Measurements from ENCODE around the gene EXD3. TPM values are rescaled to one million over a fixed set of nuclear protein-coding genes. Genes with fewer than 3 reads are reported as not detected.
"Not testable (repeated sequence)": the region's sequence is repeated elsewhere in the genome, so short reads cannot be mapped to it uniquely, and the experiment has no call there.

EXD3 gene
- total and polyA plus RNA-seq, 2 donors from 2014 or later: 18.9 to 44.5 TPM

DNA sequence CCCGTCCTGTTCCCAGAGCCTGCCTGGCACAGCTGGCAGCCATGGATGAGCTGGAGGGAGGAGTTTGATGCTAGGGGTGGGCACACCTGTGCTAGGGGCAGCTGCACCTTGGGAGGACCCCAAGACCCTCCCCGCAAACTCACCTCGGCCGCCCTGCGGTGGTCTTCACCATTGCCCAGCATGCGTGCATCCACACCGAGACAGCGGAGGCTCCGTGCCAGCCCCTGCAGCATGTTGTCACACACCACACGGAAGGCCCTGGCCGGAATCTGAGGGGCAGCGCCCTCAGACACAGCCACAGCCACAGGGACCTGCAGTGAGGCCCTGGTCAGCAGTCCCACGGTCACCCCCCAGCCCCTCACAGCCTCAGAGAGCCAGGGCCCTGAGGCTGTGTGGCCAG lies 75.0 kb downstream of the EXD3 start:
- FAIRE-seq: no peak
- H3K9ac ChIP-seq (ENCODE audit: low read length in 3 of 3): no peak overlapping the region
- H3K4me1 ChIP-seq (ENCODE audit: control insufficient read depth in 2 of 3, insufficient read depth in 2 of 3, low read depth in 1 of 3, low read length in 3 of 3): no peaks in the 10 kb centered on the region
- no peak overlapping the region for H3K4me3 ChIP-seq (ENCODE audit: low read length in 3 of 3)
- no peaks in the 10 kb centered on the region for H3K36me3 ChIP-seq (ENCODE audit: control insufficient read depth in 2 of 3, insufficient read depth in 3 of 3, low read length in 3 of 3)
- peaks cover 0 to 4% (median 0%) of the 10 kb centered on the region in 3 donors for H3K9me3 ChIP-seq (ENCODE audit: control insufficient read depth in 2 of 3, insufficient read depth in 1 of 3, low read length in 3 of 3)
- intact Hi-C loops (cut with DNase I): no loop called here
- no peak overlapping the region for H3K27ac ChIP-seq (ENCODE audit: low read depth in 2 of 2, low read length in 2 of 2)
- TF ChIP-seq, protein P1, sequence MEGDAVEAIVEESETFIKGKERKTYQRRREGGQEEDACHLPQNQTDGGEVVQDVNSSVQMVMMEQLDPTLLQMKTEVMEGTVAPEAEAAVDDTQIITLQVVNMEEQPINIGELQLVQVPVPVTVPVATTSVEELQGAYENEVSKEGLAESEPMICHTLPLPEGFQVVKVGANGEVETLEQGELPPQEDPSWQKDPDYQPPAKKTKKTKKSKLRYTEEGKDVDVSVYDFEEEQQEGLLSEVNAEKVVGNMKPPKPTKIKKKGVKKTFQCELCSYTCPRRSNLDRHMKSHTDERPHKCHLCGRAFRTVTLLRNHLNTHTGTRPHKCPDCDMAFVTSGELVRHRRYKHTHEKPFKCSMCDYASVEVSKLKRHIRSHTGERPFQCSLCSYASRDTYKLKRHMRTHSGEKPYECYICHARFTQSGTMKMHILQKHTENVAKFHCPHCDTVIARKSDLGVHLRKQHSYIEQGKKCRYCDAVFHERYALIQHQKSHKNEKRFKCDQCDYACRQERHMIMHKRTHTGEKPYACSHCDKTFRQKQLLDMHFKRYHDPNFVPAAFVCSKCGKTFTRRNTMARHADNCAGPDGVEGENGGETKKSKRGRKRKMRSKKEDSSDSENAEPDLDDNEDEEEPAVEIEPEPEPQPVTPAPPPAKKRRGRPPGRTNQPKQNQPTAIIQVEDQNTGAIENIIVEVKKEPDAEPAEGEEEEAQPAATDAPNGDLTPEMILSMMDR (IDR thresholded peaks at IDR 0.05; ENCODE audit: borderline replicate concordance, extremely low read depth, insufficient read depth): no peak
- H3K27me3 ChIP-seq (ENCODE audit: control insufficient read depth, insufficient read depth, low read length): no peaks in the 10 kb centered on the region
- DNase-seq: no peak

DNA sequence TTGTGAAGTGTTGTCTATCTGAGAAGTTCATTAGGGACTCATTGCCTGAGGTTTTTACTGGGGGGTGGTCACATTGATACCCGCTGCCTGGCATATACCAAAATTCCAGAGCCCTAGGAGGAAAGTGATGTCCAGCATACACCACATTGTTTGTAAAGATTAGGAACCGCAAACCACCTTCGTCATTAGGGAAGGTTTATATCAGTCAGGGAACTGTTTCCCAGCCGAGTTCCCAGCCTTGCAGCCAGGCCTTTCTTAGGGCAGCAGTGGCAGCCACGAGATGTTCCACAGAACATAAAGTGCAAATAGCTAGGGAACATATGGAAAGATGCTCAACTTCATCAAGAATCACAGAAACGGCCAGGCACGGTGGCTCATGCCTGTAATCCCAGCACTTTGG lies 80.5 kb downstream of the EXD3 start:
- Histone ChIP-seq H3K4me1 (ENCODE audit: control insufficient read depth in 2 of 3, insufficient read depth in 2 of 3, low read depth in 1 of 3, low read length in 3 of 3) (no peaks in the 10 kb centered on the region), H3K4me3 (ENCODE audit: low read length in 3 of 3) (no peak overlapping the region), H3K27ac (ENCODE audit: low read depth in 2 of 2, low read length in 2 of 2) (no peak overlapping the region), H3K27me3 (ENCODE audit: control insufficient read depth, insufficient read depth, low read length) (no peaks in the 10 kb centered on the region), H3K36me3 (ENCODE audit: control insufficient read depth in 2 of 3, insufficient read depth in 3 of 3, low read length in 3 of 3) (no peaks in the 10 kb centered on the region), H3K9me3 (ENCODE audit: control insufficient read depth in 2 of 3, insufficient read depth in 1 of 3, low read length in 3 of 3) (peaks cover 0 to 4% (median 0%) of the 10 kb centered on the region in 3 donors), H3K9ac (ENCODE audit: low read length in 3 of 3) (no peak overlapping the region)
- FAIRE-seq (no peak), DNase-seq (no peak)
- TF ChIP-seq, protein P1 (IDR thresholded peaks at IDR 0.05; ENCODE audit: borderline replicate concordance, extremely low read depth, insufficient read depth): no peak
- intact Hi-C loops (cut with DNase I): no loop called here

DNA sequence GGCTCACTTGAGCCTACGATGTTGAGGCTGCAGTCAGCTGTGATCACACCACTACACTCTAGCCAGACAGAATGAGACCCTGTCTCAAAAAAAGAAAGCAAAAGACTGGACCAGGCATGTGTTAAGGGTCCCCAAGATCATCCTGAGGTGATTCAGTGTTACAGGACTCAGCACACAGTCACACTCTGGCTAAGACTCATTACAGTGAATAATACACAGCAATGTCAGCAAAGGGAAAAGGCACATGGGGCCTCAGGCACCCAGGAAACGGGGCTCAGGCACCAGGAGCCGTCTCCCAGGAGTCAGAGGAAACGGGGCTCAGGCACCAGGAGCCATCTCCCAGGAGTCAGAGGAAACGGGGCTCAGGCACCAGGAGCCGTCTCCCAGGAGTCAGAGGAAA lies 81.7 kb downstream of the EXD3 start:
- H3K27ac ChIP-seq (ENCODE audit: low read depth in 2 of 2, low read length in 2 of 2): no peak overlapping the region
- H3K27me3 ChIP-seq (ENCODE audit: control insufficient read depth, insufficient read depth, low read length): no peaks in the 10 kb centered on the region
- no peaks in the 10 kb centered on the region for H3K4me1 ChIP-seq (ENCODE audit: control insufficient read depth in 2 of 3, insufficient read depth in 2 of 3, low read depth in 1 of 3, low read length in 3 of 3)
- H3K36me3 ChIP-seq (ENCODE audit: control insufficient read depth in 2 of 3, insufficient read depth in 3 of 3, low read length in 3 of 3): no peaks in the 10 kb centered on the region
- H3K9me3 ChIP-seq (ENCODE audit: control insufficient read depth in 2 of 3, insufficient read depth in 1 of 3, low read length in 3 of 3): peaks cover 0 to under 1% (median under 1%) of the 10 kb centered on the region in 3 donors
- no peak overlapping the region for H3K9ac ChIP-seq (ENCODE audit: low read length in 3 of 3)
- intact Hi-C loops (cut with DNase I): no loop called here
- no peak overlapping the region for H3K4me3 ChIP-seq (ENCODE audit: low read length in 3 of 3)
- TF ChIP-seq, protein P1 (IDR thresholded peaks at IDR 0.05; ENCODE audit: borderline replicate concordance, extremely low read depth, insufficient read depth): no peak
- FAIRE-seq: no peak
- no peak for DNase-seq

DNA sequence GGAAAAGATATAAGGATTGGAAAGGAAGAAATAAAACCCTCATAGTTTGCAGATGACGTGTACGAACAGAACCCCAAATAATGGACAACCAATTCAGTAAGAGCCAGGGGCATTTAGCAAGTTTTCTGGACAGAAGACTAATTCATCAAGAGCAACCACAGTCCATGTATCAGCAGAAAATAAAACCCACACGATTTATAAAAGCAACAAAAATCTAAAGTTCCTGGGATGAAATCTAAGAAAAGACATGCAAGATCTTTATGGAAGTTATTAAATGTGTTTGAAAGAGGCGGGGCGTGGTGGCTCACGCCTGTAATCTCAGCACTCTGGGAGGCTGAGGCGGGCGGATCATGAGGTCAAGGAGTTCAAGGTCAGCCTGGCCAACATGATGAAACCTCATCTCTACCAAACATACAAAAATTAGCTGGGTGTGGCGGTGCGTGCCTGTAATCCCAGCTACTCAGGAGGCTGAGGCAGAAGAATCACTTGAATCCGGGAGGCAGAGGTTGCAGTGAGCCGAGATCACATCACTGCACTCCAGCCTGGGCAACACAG lies 83.0 kb downstream of the EXD3 start:
- H3K9me3 ChIP-seq (ENCODE audit: control insufficient read depth in 2 of 3, insufficient read depth in 1 of 3, low read length in 3 of 3); FAIRE-seq; H3K4me1 ChIP-seq (ENCODE audit: control insufficient read depth in 2 of 3, insufficient read depth in 2 of 3, low read depth in 1 of 3, low read length in 3 of 3); DNase-seq; H3K4me3 ChIP-seq (ENCODE audit: low read length in 3 of 3); H3K27me3 ChIP-seq (ENCODE audit: control insufficient read depth, insufficient read depth, low read length); H3K9ac ChIP-seq (ENCODE audit: low read length in 3 of 3); intact Hi-C loops (cut with DNase I); H3K36me3 ChIP-seq (ENCODE audit: control insufficient read depth in 2 of 3, insufficient read depth in 3 of 3, low read length in 3 of 3); H3K27ac ChIP-seq (ENCODE audit: low read depth in 2 of 2, low read length in 2 of 2): not testable (repeated sequence)
